Ectodermal cell (in vitro differentiated cells): ENCODE measurements around the gene HGD.

ENCODE experiments used
- H3K27ac ChIP-seq: 2 replicates; pipeline ENCODE4 v1.7.0; 2013; ENCODE audit warnings: mild to moderate bottlenecking, low read depth, low read length; ENCODE audit not compliant: insufficient read depth, poor library complexity, severe bottlenecking
- H3K27me3 ChIP-seq: 2 replicates; pipeline ENCODE4 v1.7.0; 2013; ENCODE audit warnings: mild to moderate bottlenecking, low read length; ENCODE audit not compliant: insufficient read depth, control insufficient read depth, poor library complexity, severe bottlenecking
- H3K36me3 ChIP-seq: one replicate; pipeline ENCODE4 v1.7.0; 2013; ENCODE audit warnings: low read length; ENCODE audit not compliant: control insufficient read depth, insufficient read depth
- H3K4me1 ChIP-seq: one replicate; pipeline ENCODE4 v1.7.0; 2013; ENCODE audit warnings: low read length; ENCODE audit not compliant: control insufficient read depth, insufficient read depth
- H3K4me3 ChIP-seq: 2 replicates; pipeline ENCODE4 v1.7.0; 2013; ENCODE audit warnings: low read depth, low read length, control low read depth; ENCODE audit not compliant: insufficient read depth
- H3K9me3 ChIP-seq: 2 replicates; pipeline ENCODE4 v1.7.0; 2013; ENCODE audit warnings: mild to moderate bottlenecking, low read length, moderate library complexity; ENCODE audit not compliant: control insufficient read depth
- WGBS, 2 experiments: methylation state at CpG; one replicate each; pipeline ENCODE4 v1.1.7; 2013; ENCODE audit warnings: missing lambda C conversion rate in 2 of 2; 5-methylcytosine and 5-hydroxymethylcytosine counted together

HGD gene

DNA sequence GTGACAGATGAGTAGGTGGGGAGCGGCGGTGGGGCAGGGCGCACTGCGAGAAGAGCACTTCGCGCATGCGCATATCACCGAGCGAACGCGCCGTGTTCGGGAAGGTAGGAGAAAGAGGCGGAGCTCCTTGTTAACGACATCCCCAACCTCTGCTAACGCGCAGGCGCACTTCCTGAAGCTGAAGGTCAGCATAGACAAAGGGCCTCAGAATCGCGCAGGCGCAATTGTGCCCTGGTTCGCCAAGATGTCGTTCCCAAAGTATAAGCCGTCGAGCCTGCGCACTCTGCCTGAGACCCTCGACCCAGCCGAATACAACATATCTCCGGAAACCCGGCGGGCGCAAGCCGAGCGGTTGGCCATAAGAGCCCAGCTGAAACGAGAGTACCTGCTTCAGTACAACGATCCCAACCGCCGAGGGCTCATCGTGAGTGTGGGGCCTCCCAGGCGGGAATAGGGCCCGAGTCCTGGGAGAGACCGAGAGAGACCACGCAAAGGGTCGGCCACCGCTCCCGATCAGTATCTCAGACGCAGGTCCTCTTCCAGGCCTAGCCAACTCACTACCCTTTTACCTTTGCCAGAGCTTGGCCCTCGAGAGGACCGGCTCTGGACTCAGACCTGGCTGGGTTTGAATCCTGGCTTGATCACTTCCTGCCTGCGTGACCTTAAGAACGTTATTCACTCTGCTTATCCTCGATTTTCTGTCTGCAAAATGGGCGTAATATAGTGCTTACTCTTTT lies 85.8 kb downstream of the HGD start, which contains the start of gene NDUFB4:
Gene NDUFB4 (plus strand): TSS at position 221 of the 737 bp plus-strand sequence. CDS start 24 bp downstream, at position 245.
- WGBS, 2 experiments, result 0% methylated on average over 53 of the region's 53 CpGs
- no peaks in the 10 kb centered on the region for H3K27me3 ChIP-seq

DNA sequence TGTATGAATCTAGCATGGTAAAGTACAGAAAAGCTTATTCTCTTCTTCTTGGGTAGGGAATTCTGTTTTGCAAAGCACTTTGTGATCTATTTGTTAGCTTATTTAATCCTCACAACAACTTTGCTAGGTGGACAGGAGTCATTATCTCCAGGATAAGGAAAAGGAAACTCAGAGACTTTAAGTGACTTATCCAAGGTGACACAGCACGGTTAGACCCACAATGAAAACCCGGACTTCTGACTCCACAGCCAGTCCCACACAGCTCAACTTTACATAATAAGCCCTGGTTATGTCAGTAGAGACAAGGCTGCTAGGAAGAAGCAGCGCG lies 86.3 kb downstream of the HGD start:
- H3K27ac ChIP-seq, result no peak overlapping the region
- H3K36me3 ChIP-seq, result peaks cover 22% of the 10 kb centered on the region
- H3K9me3 ChIP-seq, result no peaks in the 10 kb centered on the region
- peaks cover 5% of the 10 kb centered on the region for H3K4me1 ChIP-seq
- H3K27me3 ChIP-seq, result no peaks in the 10 kb centered on the region
- peak overlapping the region; percentile 98 for H3K4me3 ChIP-seq
- 0 to 1% methylated on average over 4 of the region's 4 CpGs for whole genome bisulfite sequencing, 2 experiments

More for the DNA sequence above, 85.8 kb downstream of the HGD start, which contains the start of gene NDUFB4:
- Histone ChIP-seq H3K36me3 (peaks cover 22% of the 10 kb centered on the region), H3K4me1 (peaks cover 5% of the 10 kb centered on the region), H3K9me3 (no peaks in the 10 kb centered on the region), H3K27ac (peak within 1 kb of the TSS; percentile 72), H3K4me3 (peak within 1 kb of the TSS; percentile 98)

DNA sequence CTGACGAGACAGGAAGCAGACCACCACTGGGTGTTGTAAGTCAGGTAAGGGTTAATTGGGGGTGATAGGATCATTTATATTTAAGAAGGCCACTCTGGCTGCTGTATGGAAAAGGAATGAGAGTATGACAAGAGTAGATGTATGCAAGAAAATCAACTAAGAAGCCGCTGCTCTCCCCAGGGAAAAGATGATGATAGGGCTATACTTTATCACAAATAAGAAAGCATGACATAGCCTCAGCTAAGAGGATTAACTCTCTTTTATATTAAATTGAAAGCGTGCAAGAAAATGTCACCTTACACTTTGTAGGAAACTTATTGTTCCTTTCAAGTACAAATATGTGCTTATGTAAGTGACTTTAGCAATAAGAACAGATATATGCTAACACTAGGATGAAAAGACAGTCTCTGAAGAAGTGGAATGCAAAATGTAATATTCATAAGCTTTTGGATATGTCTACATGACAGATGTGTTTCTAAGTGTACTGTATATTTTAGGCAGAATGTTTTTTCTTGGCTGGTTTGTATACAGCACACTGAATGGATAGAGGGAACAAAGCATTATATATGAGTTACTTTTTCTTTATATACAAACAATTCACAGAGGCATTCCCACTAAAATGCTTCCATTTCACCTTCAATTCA lies 94.6 kb downstream of the HGD start:
- WGBS, 2 experiments, result 93 to 94% methylated on average over 1 to 3 of the region's 3 CpGs
- Histone ChIP-seq H3K27ac (no peak overlapping the region), H3K9me3 (no peaks in the 10 kb centered on the region), H3K4me1 (no peaks in the 10 kb centered on the region), H3K36me3 (no peaks in the 10 kb centered on the region), H3K27me3 (no peaks in the 10 kb centered on the region), H3K4me3 (no peak overlapping the region)
